OCI-LY7 (cell line): ENCODE measurements around the gene ATP1A2. TPM values are rescaled to one million over a fixed set of nuclear protein-coding genes. Genes with fewer than 3 reads are reported as not detected.

Experiments used
- BruUV-seq: library from RNA; stranded (reverse); fragments of 400-500 nt; replicated peaks from 2 replicates; lab custom pipeline; 2021; lab: Mats Ljungman, UMichigan
- CTCF ChIA-PET: fragments of 300-600 bp; sonication (Branson Sonifier 250); formaldehyde crosslinking; loops from one replicate; lab custom pipeline; 2022; ENCODE audit warnings: antibody characterized with exemption; ENCODE audit not compliant: unreplicated experiment; lab: Charles Lee
- POLR2A ChIA-PET: fragments of 300-600 bp; sonication (Branson Sonifier 250); formaldehyde crosslinking; loops from one replicate; lab custom pipeline; 2022; ENCODE audit warnings: antibody characterized with exemption; lab: Charles Lee
- DNase-seq: peaks from one replicate; pipeline ENCODE4 v3.0.0-alpha.2; 2015; ENCODE audit warnings: low spot score
- H2AFZ ChIP-seq: fragments of 200-600 bp; sonication (generic), shearing (Covaris generic); 2 replicates; pipeline ENCODE4 v1.6.1; 2014; ENCODE audit warnings: mild to moderate bottlenecking, antibody characterized with exemption, low read length, moderate library complexity
- H3K27ac ChIP-seq: fragments of 200-600 bp; sonication (generic); 2 replicates; pipeline ENCODE4 v1.5.1; 2014; ENCODE audit warnings: mixed run types, low read depth, mild to moderate bottlenecking, moderate library complexity, low read length, inconsistent platforms; ENCODE audit not compliant: poor library complexity, severe bottlenecking
- H3K36me3 ChIP-seq: fragments of 200-600 bp; sonication (generic); 2 replicates; pipeline ENCODE4 v1.6.1; 2014; ENCODE audit warnings: mild to moderate bottlenecking, antibody characterized with exemption, low read length, moderate library complexity, mixed read lengths; ENCODE audit not compliant: insufficient read depth
- H3K4me1 ChIP-seq: fragments of 200-600 bp; sonication (generic); 2 replicates; pipeline ENCODE4 v1.5.1; 2014; ENCODE audit warnings: mild to moderate bottlenecking, low read length; ENCODE audit not compliant: insufficient read depth, poor library complexity, severe bottlenecking
- H3K4me2 ChIP-seq: fragments of 200-600 bp; sonication (generic); 2 replicates; pipeline ENCODE4 v1.6.1; 2014; ENCODE audit warnings: mild to moderate bottlenecking, low read length
- H3K4me3 ChIP-seq: fragments of 200-600 bp; sonication (generic); 2 replicates; pipeline ENCODE4 v1.5.1; 2014; ENCODE audit warnings: mild to moderate bottlenecking, low read depth, low read length; ENCODE audit not compliant: poor library complexity, severe bottlenecking
- H3K79me2 ChIP-seq: fragments of 200-600 bp; sonication (generic); 2 replicates; pipeline ENCODE4 v1.6.1; 2016; ENCODE audit warnings: low read depth, mild to moderate bottlenecking, low read length, moderate library complexity, mixed read lengths; ENCODE audit not compliant: insufficient read depth
- H3K9me2 ChIP-seq: fragments of 200-600 bp; sonication (generic); 2 replicates; pipeline ENCODE4 v1.6.1; 2016; ENCODE audit warnings: mild to moderate bottlenecking, low read length, mixed read lengths; ENCODE audit not compliant: insufficient read depth
- H3K9me3 ChIP-seq: fragments of 200-600 bp; sonication (generic); 2 replicates; pipeline ENCODE4 v1.6.1; 2014; ENCODE audit warnings: mild to moderate bottlenecking, mixed run types, low read length, mixed read lengths
- H4K20me1 ChIP-seq: fragments of 200-600 bp; sonication (generic); 2 replicates; pipeline ENCODE4 v1.6.1; 2014; ENCODE audit warnings: mild to moderate bottlenecking, antibody characterized with exemption, low read length, moderate library complexity, mixed read lengths; ENCODE audit not compliant: insufficient read depth
- CTCF ChIP-seq: fragments of 200-600 bp; sonication (generic); conservative IDR thresholded peaks from 2 replicates; pipeline ENCODE4 v1.5.1; 2014; ENCODE audit warnings: mild to moderate bottlenecking, antibody characterized with exemption, low read length, moderate library complexity, mixed read lengths
- EZH2phosphoT487 ChIP-seq: fragments of 200-600 bp; sonication (generic); IDR thresholded peaks from 2 replicates; pipeline ENCODE4 v1.6.1; 2018; ENCODE audit warnings: low read depth, borderline replicate concordance, mild to moderate bottlenecking, mixed run types, antibody characterized with exemption, low read length, moderate library complexity, mixed read lengths
- intact Hi-C: fragments of 100-400 bp; cut with micrococcal nuclease; formaldehyde crosslinking; loops from one replicate; pipeline ENCODE4 v1.10.0; 2022; ENCODE audit not compliant: unreplicated experiment
- total RNA-seq, 2 experiments: library from RNA; depleted of rRNA in 1 of 2; stranded (reverse); fragments of >200 nt in 1 of 2; shearing (Covaris generic) in 1 of 2; gene quantifications; 2 replicates each; pipeline ENCODE4 v1.2.3, GENCODE V29; 2014 to 2022

The ATP1A2 gene
- total RNA-seq, 2 experiments from 2014 or later, result not detected

- H3K27ac ChIP-seq, result no peak overlapping the region
- no peak for DNase-seq
- peaks cover 2% of the 10 kb centered on the region for H3K4me1 ChIP-seq
- no peaks in the 10 kb centered on the region for H3K36me3 ChIP-seq
- no peak overlapping the region for H3K4me3 ChIP-seq
- ChIA-PET POLR2A (no interaction called here), CTCF (no interaction called here)
- intact Hi-C loops, result no loop called here
- no peak overlapping the region for H3K4me2 ChIP-seq
- no TSS peak for BruUV-seq
- no peaks in the 10 kb centered on the region for H3K9me2 ChIP-seq
- no peaks in the 10 kb centered on the region for H4K20me1 ChIP-seq
- TF ChIP-seq CTCF (no peak), EZH2phosphoT487 (no peak)
- no peak overlapping the region for H2AFZ ChIP-seq
- H3K79me2 ChIP-seq, result no peaks in the 10 kb centered on the region
- no peaks in the 10 kb centered on the region for H3K9me3 ChIP-seq
Measured at GRCh38 chr1:160146107-160146506, 30.5 kb downstream of the ATP1A2 start.

DNA sequence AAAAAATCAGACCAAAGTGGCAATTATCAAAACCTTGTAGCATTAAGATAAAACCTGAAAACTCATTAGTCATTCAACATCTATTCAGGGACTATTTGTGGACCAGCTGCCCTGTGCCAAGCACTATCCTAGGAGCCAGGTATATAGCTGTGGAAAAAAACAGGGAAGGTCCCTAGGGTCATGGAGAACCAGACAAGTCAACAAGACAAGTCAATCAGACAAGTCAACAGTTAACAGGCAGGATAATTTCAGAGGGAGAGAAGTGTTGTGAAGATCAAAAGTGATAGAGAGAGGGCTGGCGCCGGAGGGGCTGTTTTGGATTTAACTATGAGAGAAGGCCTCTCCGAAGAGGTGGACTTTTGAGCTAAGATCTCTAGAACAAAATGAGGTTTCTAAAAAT lies 32.6 kb downstream of the ATP1A2 start:
- Histone ChIP-seq H3K27ac (no peak overlapping the region), H3K9me3 (no peaks in the 10 kb centered on the region), H3K4me3 (no peak overlapping the region), H3K79me2 (no peaks in the 10 kb centered on the region), H2AFZ (no peak overlapping the region), H3K36me3 (no peaks in the 10 kb centered on the region), H3K4me1 (no peaks in the 10 kb centered on the region), H3K4me2 (no peak overlapping the region), H4K20me1 (no peaks in the 10 kb centered on the region), H3K9me2 (no peaks in the 10 kb centered on the region)
- DNase-seq, result no peak
- ChIA-PET POLR2A (no interaction called here), CTCF (no interaction called here)
- no TSS peak for BruUV-seq
- intact Hi-C loops, result no loop called here
- no peak for TF ChIP-seq CTCF
- no peak for TF ChIP-seq EZH2phosphoT487

DNA sequence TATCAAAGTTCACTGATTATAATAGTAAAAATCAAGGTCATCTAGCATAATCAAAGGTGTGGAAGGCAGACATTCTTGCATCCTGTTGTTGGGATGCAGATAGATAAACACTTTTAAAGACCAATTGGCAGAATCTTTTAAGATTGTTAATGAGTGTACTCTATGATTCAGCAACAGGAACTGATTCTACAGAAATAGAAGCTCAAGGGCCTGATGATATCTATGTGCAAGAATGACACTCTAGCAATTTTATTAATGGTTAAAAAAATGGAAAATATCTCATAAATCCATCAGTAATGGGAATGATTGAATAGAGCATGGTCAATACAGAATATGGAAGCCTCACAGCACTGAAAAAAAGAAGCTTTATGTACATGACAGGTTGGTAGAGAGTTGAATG lies 33.7 kb downstream of the ATP1A2 start:
- POLR2A ChIA-PET, result interaction anchor here (0.7 kb wide), 1 partner anchor 55 kb away, joined by 3 read pairs; no protein-coding TSS in a partner anchor
- Histone ChIP-seq H3K27ac (no peak overlapping the region), H3K4me2 (no peak overlapping the region), H3K4me3 (no peak overlapping the region), H2AFZ (no peak overlapping the region), H4K20me1 (no peaks in the 10 kb centered on the region), H3K36me3 (no peaks in the 10 kb centered on the region), H3K9me3 (no peaks in the 10 kb centered on the region), H3K9me2 (no peaks in the 10 kb centered on the region), H3K79me2 (no peaks in the 10 kb centered on the region), H3K4me1 (no peaks in the 10 kb centered on the region)
- TF ChIP-seq CTCF (no peak), EZH2phosphoT487 (no peak)
- intact Hi-C loops, result loop anchor here (1.0 kb wide), 1 partner anchor 23 kb away; no protein-coding TSS in a partner anchor
- no peak for DNase-seq
- no TSS peak for BruUV-seq
- CTCF ChIA-PET, result interaction anchor here (0.7 kb wide), 1 partner anchor 62 kb away, joined by 3 read pairs; no protein-coding TSS in a partner anchor
